Activated T-helper 17 cell treated with anti-CD3 and anti-CD28 coated beads, Interleukin-2, amount 50 U/mL, for 72 hours (primary cell): ENCODE data around the gene ETFRF1. TPM values are rescaled to one million over a fixed set of nuclear protein-coding genes. Genes with fewer than 3 reads are reported as not detected.

Experiments used
- ATAC-seq: fragments of 150-1000 bp; cut with Tn5 transposase; replicated peaks from 2 replicates; pipeline ENCODE4 v1.10.0; 2021; ENCODE audit warnings: mild to moderate bottlenecking, moderate library complexity
- H3K27ac Mint-ChIP-seq: one replicate; pipeline ENCODE4 v1.8.0; 2022; ENCODE audit warnings: mixed read lengths
- H3K27me3 Mint-ChIP-seq: one replicate; pipeline ENCODE4 v1.8.0; 2022; ENCODE audit warnings: mixed read lengths
- H3K36me3 Mint-ChIP-seq: one replicate; pipeline ENCODE4 v1.8.0; 2022; ENCODE audit warnings: low read depth, mild to moderate bottlenecking, mixed read lengths
- H3K4me1 Mint-ChIP-seq: one replicate; pipeline ENCODE4 v1.8.0; 2022; ENCODE audit warnings: mixed read lengths
- H3K4me3 Mint-ChIP-seq: one replicate; pipeline ENCODE4 v1.8.0; 2022; ENCODE audit warnings: mild to moderate bottlenecking, mixed read lengths
- H3K9me3 Mint-ChIP-seq: one replicate; pipeline ENCODE4 v1.8.0; 2022; ENCODE audit warnings: mixed read lengths
- total RNA-seq, 2 donors: library from RNA; stranded (reverse); gene quantifications; one replicate each; pipeline ENCODE4 v1.2.3, GENCODE V29; 2022

The ETFRF1 gene
- total RNA-seq, 2 donors from 2014 or later, result 11.2 to 11.8 TPM

GRCh38 chr12:25194214-25194613 is 823 bp upstream of the ETFRF1 start:
- no peaks in the 10 kb centered on the region for H3K27me3 Mint-ChIP-seq
- peak overlapping the region; percentile 94 for H3K4me3 Mint-ChIP-seq
- H3K4me1 Mint-ChIP-seq, result peaks cover 12% of the 10 kb centered on the region
- ATAC-seq, result no peak
- H3K36me3 Mint-ChIP-seq, result peaks cover 5% of the 10 kb centered on the region
- H3K9me3 Mint-ChIP-seq, result no peaks in the 10 kb centered on the region
- H3K27ac Mint-ChIP-seq, result peak overlapping the region; percentile 99

- H3K27me3 Mint-ChIP-seq, result no peaks in the 10 kb centered on the region
- peaks cover 5% of the 10 kb centered on the region for H3K36me3 Mint-ChIP-seq
- ATAC-seq, result no peak
- H3K4me1 Mint-ChIP-seq, result peaks cover 12% of the 10 kb centered on the region
- H3K4me3 Mint-ChIP-seq, result peak overlapping the region; percentile 94
- no peaks in the 10 kb centered on the region for H3K9me3 Mint-ChIP-seq
- H3K27ac Mint-ChIP-seq, result peak overlapping the region; percentile 99
Observed at GRCh38 chr12:25194722-25195055, 348 bp upstream of the ETFRF1 start.

GRCh38 chr12:25197608-25198007 is 2.6 kb downstream of the ETFRF1 start:
- no peaks in the 10 kb centered on the region for H3K27me3 Mint-ChIP-seq
- no peaks in the 10 kb centered on the region for H3K9me3 Mint-ChIP-seq
- no peak for ATAC-seq
- H3K4me3 Mint-ChIP-seq, result no peak overlapping the region
- peaks cover 12% of the 10 kb centered on the region for H3K4me1 Mint-ChIP-seq
- peaks cover 5% of the 10 kb centered on the region for H3K36me3 Mint-ChIP-seq
- H3K27ac Mint-ChIP-seq, result no peak overlapping the region

- Mint-ChIP-seq H3K4me1 (peaks cover 5% of the 10 kb centered on the region), H3K9me3 (no peaks in the 10 kb centered on the region), H3K27ac (no peak overlapping the region), H3K4me3 (no peak overlapping the region), H3K36me3 (peaks cover 8% of the 10 kb centered on the region), H3K27me3 (no peaks in the 10 kb centered on the region)
- no peak for ATAC-seq
Observed at GRCh38 chr12:25200703-25201102, 5.7 kb downstream of the ETFRF1 start.

GRCh38 chr12:25202137-25202536 is 7.1 kb downstream of the ETFRF1 start:
- no peaks in the 10 kb centered on the region for H3K27me3 Mint-ChIP-seq
- peaks cover 22% of the 10 kb centered on the region for H3K36me3 Mint-ChIP-seq
- no peak overlapping the region for H3K4me3 Mint-ChIP-seq
- H3K4me1 Mint-ChIP-seq, result no peaks in the 10 kb centered on the region
- H3K9me3 Mint-ChIP-seq, result no peaks in the 10 kb centered on the region
- no peak overlapping the region for H3K27ac Mint-ChIP-seq
- no peak for ATAC-seq

- no peaks in the 10 kb centered on the region for H3K27me3 Mint-ChIP-seq
- H3K27ac Mint-ChIP-seq, result no peak overlapping the region
- H3K9me3 Mint-ChIP-seq, result no peaks in the 10 kb centered on the region
- peaks cover 66% of the 10 kb centered on the region for H3K36me3 Mint-ChIP-seq
- H3K4me1 Mint-ChIP-seq, result no peaks in the 10 kb centered on the region
- no peak overlapping the region for H3K4me3 Mint-ChIP-seq
- no peak for ATAC-seq
Observed at GRCh38 chr12:25207411-25207810, 12.4 kb downstream of the ETFRF1 start.

- no peak overlapping the region for H3K27ac Mint-ChIP-seq
- H3K27me3 Mint-ChIP-seq, result no peaks in the 10 kb centered on the region
- H3K36me3 Mint-ChIP-seq, result peaks cover 66% of the 10 kb centered on the region
- H3K4me1 Mint-ChIP-seq, result no peaks in the 10 kb centered on the region
- no peak for ATAC-seq
- no peaks in the 10 kb centered on the region for H3K9me3 Mint-ChIP-seq
- no peak overlapping the region for H3K4me3 Mint-ChIP-seq
Observed at GRCh38 chr12:25207846-25208245, 12.8 kb downstream of the ETFRF1 start.

GRCh38 chr12:25208554-25208953 is 13.5 kb downstream of the ETFRF1 start:
- Mint-ChIP-seq H3K27me3 (no peaks in the 10 kb centered on the region), H3K4me1 (no peaks in the 10 kb centered on the region), H3K27ac (no peak overlapping the region), H3K4me3 (no peak overlapping the region), H3K36me3 (peaks cover 66% of the 10 kb centered on the region), H3K9me3 (no peaks in the 10 kb centered on the region)
- no peak for ATAC-seq

GRCh38 chr12:25213338-25213737 is 18.3 kb downstream of the ETFRF1 start:
- Mint-ChIP-seq H3K9me3 (no peaks in the 10 kb centered on the region), H3K4me1 (no peaks in the 10 kb centered on the region), H3K4me3 (no peak overlapping the region), H3K27me3 (no peaks in the 10 kb centered on the region), H3K27ac (no peak overlapping the region), H3K36me3 (peaks cover 59% of the 10 kb centered on the region)
- no peak for ATAC-seq

- H3K36me3 Mint-ChIP-seq, result peaks cover 84% of the 10 kb centered on the region
- H3K9me3 Mint-ChIP-seq, result no peaks in the 10 kb centered on the region
- peaks cover 12% of the 10 kb centered on the region for H3K4me1 Mint-ChIP-seq
- no peak overlapping the region for H3K4me3 Mint-ChIP-seq
- no peak overlapping the region for H3K27ac Mint-ChIP-seq
- ATAC-seq, result peak; percentile 29
- H3K27me3 Mint-ChIP-seq, result no peaks in the 10 kb centered on the region
Observed at GRCh38 chr12:25236190-25236589, 41.2 kb downstream of the ETFRF1 start.

- Mint-ChIP-seq H3K4me1 (peaks cover 15% of the 10 kb centered on the region), H3K36me3 (peaks cover 84% of the 10 kb centered on the region), H3K4me3 (no peak overlapping the region), H3K9me3 (no peaks in the 10 kb centered on the region), H3K27me3 (no peaks in the 10 kb centered on the region), H3K27ac (no peak overlapping the region)
- no peak for ATAC-seq
Observed at GRCh38 chr12:25236626-25237025, 41.6 kb downstream of the ETFRF1 start.

GRCh38 chr12:25241167-25242020 is 46.4 kb downstream of the ETFRF1 start:
- no peak overlapping the region for H3K27ac Mint-ChIP-seq
- H3K36me3 Mint-ChIP-seq, result peaks cover 86% of the 10 kb centered on the region
- no peak overlapping the region for H3K4me3 Mint-ChIP-seq
- H3K4me1 Mint-ChIP-seq, result peaks cover 17% of the 10 kb centered on the region
- no peaks in the 10 kb centered on the region for H3K27me3 Mint-ChIP-seq
- no peaks in the 10 kb centered on the region for H3K9me3 Mint-ChIP-seq
- peak; percentile 42 for ATAC-seq

GRCh38 chr12:25242981-25243679 is 48.1 kb downstream of the ETFRF1 start:
- ATAC-seq, result no peak
- H3K27me3 Mint-ChIP-seq, result no peaks in the 10 kb centered on the region
- peaks cover 17% of the 10 kb centered on the region for H3K4me1 Mint-ChIP-seq
- peaks cover 74% of the 10 kb centered on the region for H3K36me3 Mint-ChIP-seq
- no peak overlapping the region for H3K27ac Mint-ChIP-seq
- H3K4me3 Mint-ChIP-seq, result no peak overlapping the region
- H3K9me3 Mint-ChIP-seq, result no peaks in the 10 kb centered on the region

- no peak for ATAC-seq
- no peak overlapping the region for H3K27ac Mint-ChIP-seq
- H3K27me3 Mint-ChIP-seq, result no peaks in the 10 kb centered on the region
- no peak overlapping the region for H3K4me3 Mint-ChIP-seq
- H3K4me1 Mint-ChIP-seq, result peaks cover 17% of the 10 kb centered on the region
- no peaks in the 10 kb centered on the region for H3K9me3 Mint-ChIP-seq
- peaks cover 74% of the 10 kb centered on the region for H3K36me3 Mint-ChIP-seq
Observed at GRCh38 chr12:25243680-25243990, 48.6 kb downstream of the ETFRF1 start.

- H3K4me1 Mint-ChIP-seq, result peaks cover 17% of the 10 kb centered on the region
- no peaks in the 10 kb centered on the region for H3K9me3 Mint-ChIP-seq
- H3K4me3 Mint-ChIP-seq, result no peak overlapping the region
- peaks cover 59% of the 10 kb centered on the region for H3K36me3 Mint-ChIP-seq
- ATAC-seq, result no peak
- H3K27me3 Mint-ChIP-seq, result no peaks in the 10 kb centered on the region
- no peak overlapping the region for H3K27ac Mint-ChIP-seq
Observed at GRCh38 chr12:25245491-25245890, 50.5 kb downstream of the ETFRF1 start.
